ENCODE results near the gene CCDC148. TPM values are rescaled to one million over a fixed set of nuclear protein-coding genes. Genes with fewer than 3 reads are reported as not detected.

Gene CCDC148
- 1.7 to 2.1 TPM (median 1.9 TPM) in 3 replicates for total RNA-seq (2021)
- Bru-seq, nascent RNA: percentile 37 among the genes with signal in this experiment
- long read RNA-seq, experiment 1, partial matches to known transcripts: 2 of 9 reads
- long read RNA-seq, experiment 1, other reads (novel, unspliced or antisense): 7 of 9 reads
- long read RNA-seq, experiment 2: 0 reads
- long read RNA-seq, experiment 3: 0 reads

DNA sequence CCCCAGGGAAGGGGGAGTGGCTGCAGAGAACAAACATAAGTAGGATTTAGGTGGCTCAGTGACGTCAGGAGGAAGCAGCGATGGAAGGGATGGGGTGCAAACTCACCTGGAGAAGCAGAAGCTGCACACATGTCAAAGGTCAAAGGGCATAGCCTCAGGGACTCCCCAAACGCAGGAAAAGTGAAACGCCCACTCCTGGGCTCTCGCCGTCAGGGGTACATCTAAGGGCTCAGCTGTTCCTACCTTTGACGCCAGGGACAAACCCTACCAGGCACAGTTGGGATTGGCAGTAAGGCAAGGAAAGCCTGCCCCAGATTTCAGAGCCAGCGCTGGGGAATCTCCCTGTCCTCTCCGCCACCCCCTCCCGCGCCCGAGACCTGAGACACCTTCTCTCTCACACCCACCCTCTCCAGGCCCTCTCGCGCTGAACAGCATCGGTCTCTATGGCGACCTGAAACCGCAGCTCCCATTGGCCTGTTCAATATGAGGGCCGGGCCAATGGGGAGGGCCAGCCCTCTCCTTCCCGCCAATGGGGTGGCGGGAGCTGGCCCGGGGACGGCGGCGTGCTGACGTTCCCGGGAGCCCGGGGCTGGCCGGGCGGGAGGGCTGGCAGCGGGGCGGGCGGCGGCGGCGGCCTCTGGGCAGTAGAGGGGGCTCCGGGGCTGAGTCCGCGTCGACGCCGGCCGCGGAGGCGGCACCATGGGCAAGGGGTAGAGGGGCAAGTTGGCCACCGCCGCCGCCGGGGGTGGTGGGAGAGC is at the start of gene CCDC148, which contains the start of gene PKP4:
Gene CCDC148 (minus strand): TSS at position 445 of the 758 bp plus-strand sequence. CDS start 314 bp downstream, at position 131.
Gene PKP4 (plus strand): TSS at position 644 of the 758 bp plus-strand sequence. CDS start 76,233 bp downstream, outside the sequence.
- DNase-seq (ENCODE audit: low spot score): peak; percentile 90
- Mint-ChIP-seq H3K4me1 (peaks cover 50% of the 10 kb centered on the region), H3K27me3 (ENCODE audit: low read depth) (no peaks in the 10 kb centered on the region), H3K27ac (peak within 1 kb of the TSS; percentile 92), H3K4me3 (peak within 1 kb of the TSS; percentile 94), H3K36me3 (no peaks in the 10 kb centered on the region), H3K9me3 (no peaks in the 10 kb centered on the region)
- TF ChIP-seq NFYB (CRISPR knock-in tag; conservative IDR thresholded peaks at IDR 0.05; ENCODE audit: low read depth) (peak; percentile 83), E2F5 (CRISPR knock-in tag; IDR thresholded peaks at IDR 0.05) (0 out of 2 replicates have a peak, but pooled peaks have one; percentile 27)
- TF ChIP-seq, protein P1, sequence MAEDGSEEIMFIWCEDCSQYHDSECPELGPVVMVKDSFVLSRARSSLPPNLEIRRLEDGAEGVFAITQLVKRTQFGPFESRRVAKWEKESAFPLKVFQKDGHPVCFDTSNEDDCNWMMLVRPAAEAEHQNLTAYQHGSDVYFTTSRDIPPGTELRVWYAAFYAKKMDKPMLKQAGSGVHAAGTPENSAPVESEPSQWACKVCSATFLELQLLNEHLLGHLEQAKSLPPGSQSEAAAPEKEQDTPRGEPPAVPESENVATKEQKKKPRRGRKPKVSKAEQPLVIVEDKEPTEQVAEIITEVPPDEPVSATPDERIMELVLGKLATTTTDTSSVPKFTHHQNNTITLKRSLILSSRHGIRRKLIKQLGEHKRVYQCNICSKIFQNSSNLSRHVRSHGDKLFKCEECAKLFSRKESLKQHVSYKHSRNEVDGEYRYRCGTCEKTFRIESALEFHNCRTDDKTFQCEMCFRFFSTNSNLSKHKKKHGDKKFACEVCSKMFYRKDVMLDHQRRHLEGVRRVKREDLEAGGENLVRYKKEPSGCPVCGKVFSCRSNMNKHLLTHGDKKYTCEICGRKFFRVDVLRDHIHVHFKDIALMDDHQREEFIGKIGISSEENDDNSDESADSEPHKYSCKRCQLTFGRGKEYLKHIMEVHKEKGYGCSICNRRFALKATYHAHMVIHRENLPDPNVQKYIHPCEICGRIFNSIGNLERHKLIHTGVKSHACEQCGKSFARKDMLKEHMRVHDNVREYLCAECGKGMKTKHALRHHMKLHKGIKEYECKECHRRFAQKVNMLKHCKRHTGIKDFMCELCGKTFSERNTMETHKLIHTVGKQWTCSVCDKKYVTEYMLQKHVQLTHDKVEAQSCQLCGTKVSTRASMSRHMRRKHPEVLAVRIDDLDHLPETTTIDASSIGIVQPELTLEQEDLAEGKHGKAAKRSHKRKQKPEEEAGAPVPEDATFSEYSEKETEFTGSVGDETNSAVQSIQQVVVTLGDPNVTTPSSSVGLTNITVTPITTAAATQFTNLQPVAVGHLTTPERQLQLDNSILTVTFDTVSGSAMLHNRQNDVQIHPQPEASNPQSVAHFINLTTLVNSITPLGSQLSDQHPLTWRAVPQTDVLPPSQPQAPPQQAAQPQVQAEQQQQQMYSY (CRISPR knock-in tag; IDR thresholded peaks at IDR 0.05): no peak
- TF ChIP-seq, protein P2, sequence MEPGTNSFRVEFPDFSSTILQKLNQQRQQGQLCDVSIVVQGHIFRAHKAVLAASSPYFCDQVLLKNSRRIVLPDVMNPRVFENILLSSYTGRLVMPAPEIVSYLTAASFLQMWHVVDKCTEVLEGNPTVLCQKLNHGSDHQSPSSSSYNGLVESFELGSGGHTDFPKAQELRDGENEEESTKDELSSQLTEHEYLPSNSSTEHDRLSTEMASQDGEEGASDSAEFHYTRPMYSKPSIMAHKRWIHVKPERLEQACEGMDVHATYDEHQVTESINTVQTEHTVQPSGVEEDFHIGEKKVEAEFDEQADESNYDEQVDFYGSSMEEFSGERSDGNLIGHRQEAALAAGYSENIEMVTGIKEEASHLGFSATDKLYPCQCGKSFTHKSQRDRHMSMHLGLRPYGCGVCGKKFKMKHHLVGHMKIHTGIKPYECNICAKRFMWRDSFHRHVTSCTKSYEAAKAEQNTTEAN (CRISPR knock-in tag; IDR thresholded peaks at IDR 0.05): no peak
- ChIA-PET CTCF (interaction anchor here (0.7 to 1.7 kb wide), 9 partner anchors 8 to 432 kb away, joined by 3 to 7 read pairs (median 4); no protein-coding TSS in a partner anchor), POLR2A (interaction anchor here (0.8 to 2.5 kb wide), 5 partner anchors 10 to 289 kb away, joined by 3 to 6 read pairs (median 3); no protein-coding TSS in a partner anchor)
- ATAC-seq: peak; percentile 89

GRCh38 chr2:158505448-158505934 is 48.9 kb upstream of the CCDC148 start:
- TF ChIP-seq NFE2L1 (CRISPR knock-in tag; IDR thresholded peaks at IDR 0.05) (peak; percentile 83; the same call in 1 of the 2 replicates), FOXK1 (CRISPR knock-in tag; IDR thresholded peaks at IDR 0.05) (no peak)
- DNase-seq (ENCODE audit: low spot score) (no peak), ATAC-seq (peak; percentile 59)
- Mint-ChIP-seq H3K4me3 (no peak overlapping the region), H3K9me3 (no peaks in the 10 kb centered on the region), H3K4me1 (peaks cover 40% of the 10 kb centered on the region), H3K27me3 (ENCODE audit: low read depth) (no peaks in the 10 kb centered on the region), H3K36me3 (no peaks in the 10 kb centered on the region), H3K27ac (peak overlapping the region; percentile 77; the same call in 1 of the 2 replicates)
- CTCF ChIA-PET: interaction anchor here (0.6 to 1.2 kb wide), 6 partner anchors 9 to 219 kb away, joined by 3 to 5 read pairs (median 3); no protein-coding TSS in a partner anchor
- POLR2A ChIA-PET: interaction anchor here (0.5 kb wide), 1 partner anchor 47 kb away, joined by 3 read pairs; no protein-coding TSS in a partner anchor

- POLR2A ChIA-PET: no interaction called here
- no peaks in the 10 kb centered on the region for H3K9me3 Mint-ChIP-seq
- no peak overlapping the region for H3K27ac Mint-ChIP-seq
- DNase-seq (ENCODE audit: low spot score) (no peak), ATAC-seq (no peak)
- H3K4me1 Mint-ChIP-seq: peaks cover 36% of the 10 kb centered on the region
- CTCF ChIA-PET: no interaction called here
- H3K27me3 Mint-ChIP-seq (ENCODE audit: low read depth): no peaks in the 10 kb centered on the region
- no peaks in the 10 kb centered on the region for H3K36me3 Mint-ChIP-seq
- H3K4me3 Mint-ChIP-seq: no peak overlapping the region
- TF ChIP-seq ETV6 (CRISPR knock-in tag; IDR thresholded peaks at IDR 0.05): no peak
- TF ChIP-seq ZNF423 (CRISPR knock-in tag; IDR thresholded peaks at IDR 0.05): no peak
- TF ChIP-seq ESRRA (CRISPR knock-in tag; IDR thresholded peaks at IDR 0.05; ENCODE audit: borderline replicate concordance): no peak
- no peak for TF ChIP-seq KAT7 (CRISPR knock-in tag; IDR thresholded peaks at IDR 0.05; ENCODE audit: borderline replicate concordance)
- no peak for TF ChIP-seq MXD4 (CRISPR knock-in tag; IDR thresholded peaks at IDR 0.05; ENCODE audit: borderline replicate concordance)
- no peak for TF ChIP-seq AFF4 (CRISPR knock-in tag; IDR thresholded peaks at IDR 0.05; ENCODE audit: borderline replicate concordance)
- TF ChIP-seq, protein P3, sequence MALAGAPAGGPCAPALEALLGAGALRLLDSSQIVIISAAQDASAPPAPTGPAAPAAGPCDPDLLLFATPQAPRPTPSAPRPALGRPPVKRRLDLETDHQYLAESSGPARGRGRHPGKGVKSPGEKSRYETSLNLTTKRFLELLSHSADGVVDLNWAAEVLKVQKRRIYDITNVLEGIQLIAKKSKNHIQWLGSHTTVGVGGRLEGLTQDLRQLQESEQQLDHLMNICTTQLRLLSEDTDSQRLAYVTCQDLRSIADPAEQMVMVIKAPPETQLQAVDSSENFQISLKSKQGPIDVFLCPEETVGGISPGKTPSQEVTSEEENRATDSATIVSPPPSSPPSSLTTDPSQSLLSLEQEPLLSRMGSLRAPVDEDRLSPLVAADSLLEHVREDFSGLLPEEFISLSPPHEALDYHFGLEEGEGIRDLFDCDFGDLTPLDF (CRISPR knock-in tag; IDR thresholded peaks at IDR 0.05): no peak
- no peak for TF ChIP-seq TEAD4 (CRISPR knock-in tag; IDR thresholded peaks at IDR 0.05)
- TF ChIP-seq CREM (CRISPR knock-in tag; IDR thresholded peaks at IDR 0.05): no peak
- no peak for TF ChIP-seq TP53 (CRISPR knock-in tag; IDR thresholded peaks at IDR 0.05)
Measured at GRCh38 chr2:158504088-158504487, 47.5 kb upstream of the CCDC148 start.
